Astrocyte of the cerebellum (primary cell): ENCODE measurements around the gene PRF1.

Source experiments
- DNase-seq: peaks from one replicate; pipeline ENCODE4 v3.0.0-alpha.2; 2011; ENCODE audit warnings: low read depth
- H3K4me3 ChIP-seq: 2 replicates; pipeline ENCODE4 v1.5.1; 2011; ENCODE audit warnings: mild to moderate bottlenecking, low read depth, low read length, moderate library complexity
- in situ Hi-C: cut with HindIII; loops from 2 replicates; pipeline ENCODE4 v1.10.0; 2017; ENCODE audit warnings: low sequenced_read_pairs
- TF ChIP-seq, protein P1 (sequence below): IDR thresholded peaks from 2 replicates; pipeline ENCODE4 v1.5.1; 2012; ENCODE audit warnings: low read length, low read depth, moderate library complexity, mild to moderate bottlenecking; ENCODE audit errors: missing control alignments

Gene PRF1

DNA sequence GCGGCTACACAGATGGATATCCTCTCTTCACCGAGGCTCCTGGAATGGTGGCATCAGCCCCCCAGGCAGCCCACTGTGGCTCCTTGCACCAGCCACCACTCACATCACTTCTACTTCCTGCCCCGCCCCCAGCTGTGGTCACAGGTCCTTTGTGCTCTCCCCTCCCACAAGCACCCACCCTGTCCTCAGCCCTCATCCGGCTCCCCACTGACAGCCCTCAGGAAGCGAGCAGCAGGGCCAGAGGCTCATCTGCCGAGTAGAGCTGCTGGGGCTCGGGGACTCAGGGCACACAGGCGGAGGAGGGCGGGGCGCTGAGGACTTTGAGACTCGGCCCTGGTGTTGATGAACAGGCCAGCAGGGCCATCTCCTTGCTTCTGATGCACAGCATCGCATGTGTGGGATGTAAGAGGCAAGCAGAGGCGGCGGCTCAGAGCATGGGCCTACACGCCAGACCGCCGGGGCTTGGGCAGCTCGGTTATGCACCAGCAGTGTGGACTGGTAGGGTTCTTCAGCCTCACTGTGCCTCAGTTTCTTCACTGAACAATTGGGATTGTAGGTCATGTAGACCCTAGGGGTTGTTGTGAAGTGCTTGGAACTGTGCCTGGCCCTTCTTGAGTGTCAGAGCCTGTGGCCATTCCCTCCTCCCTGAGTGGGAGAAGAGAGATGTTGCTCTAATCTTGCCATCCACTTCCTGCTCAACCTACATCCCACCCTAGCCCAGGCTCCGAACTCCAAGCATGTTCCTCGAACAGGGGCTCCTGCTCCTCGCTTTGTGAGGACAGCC is at the start of gene PRF1:
Gene PRF1 (minus strand): TSS at position 77 of the 784 bp plus-strand sequence. CDS start 1,839 bp downstream, outside the sequence.
- no peak within 1 kb of the TSS for H3K4me3 ChIP-seq
- in situ Hi-C loops, result no loop called here
- TF ChIP-seq, protein P1, sequence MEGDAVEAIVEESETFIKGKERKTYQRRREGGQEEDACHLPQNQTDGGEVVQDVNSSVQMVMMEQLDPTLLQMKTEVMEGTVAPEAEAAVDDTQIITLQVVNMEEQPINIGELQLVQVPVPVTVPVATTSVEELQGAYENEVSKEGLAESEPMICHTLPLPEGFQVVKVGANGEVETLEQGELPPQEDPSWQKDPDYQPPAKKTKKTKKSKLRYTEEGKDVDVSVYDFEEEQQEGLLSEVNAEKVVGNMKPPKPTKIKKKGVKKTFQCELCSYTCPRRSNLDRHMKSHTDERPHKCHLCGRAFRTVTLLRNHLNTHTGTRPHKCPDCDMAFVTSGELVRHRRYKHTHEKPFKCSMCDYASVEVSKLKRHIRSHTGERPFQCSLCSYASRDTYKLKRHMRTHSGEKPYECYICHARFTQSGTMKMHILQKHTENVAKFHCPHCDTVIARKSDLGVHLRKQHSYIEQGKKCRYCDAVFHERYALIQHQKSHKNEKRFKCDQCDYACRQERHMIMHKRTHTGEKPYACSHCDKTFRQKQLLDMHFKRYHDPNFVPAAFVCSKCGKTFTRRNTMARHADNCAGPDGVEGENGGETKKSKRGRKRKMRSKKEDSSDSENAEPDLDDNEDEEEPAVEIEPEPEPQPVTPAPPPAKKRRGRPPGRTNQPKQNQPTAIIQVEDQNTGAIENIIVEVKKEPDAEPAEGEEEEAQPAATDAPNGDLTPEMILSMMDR, result no peak
- DNase-seq, result no peak

DNA sequence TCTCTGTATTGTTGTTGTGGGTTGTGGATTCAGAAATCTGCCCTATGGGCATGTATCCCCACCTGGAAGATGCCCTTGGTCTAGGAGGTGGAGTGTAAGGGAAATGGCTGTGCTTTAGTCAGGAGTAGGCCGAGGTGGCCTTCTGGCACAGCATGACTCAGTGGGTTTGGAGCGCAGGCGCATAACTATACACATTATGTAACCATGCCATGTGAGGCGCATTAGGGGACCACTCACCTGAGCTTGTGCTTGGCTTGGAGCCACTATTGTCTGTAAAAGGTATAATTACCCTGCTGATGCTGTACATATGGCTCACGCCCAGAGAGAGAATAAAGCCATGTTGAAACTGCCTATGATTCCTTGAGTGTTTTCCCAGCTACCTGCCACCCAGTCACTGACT is 49.1 kb upstream of the PRF1 start:
- in situ Hi-C loops, result no loop called here
- no peak overlapping the region for H3K4me3 ChIP-seq
- DNase-seq, result no peak
- TF ChIP-seq, protein P1, result no peak

DNA sequence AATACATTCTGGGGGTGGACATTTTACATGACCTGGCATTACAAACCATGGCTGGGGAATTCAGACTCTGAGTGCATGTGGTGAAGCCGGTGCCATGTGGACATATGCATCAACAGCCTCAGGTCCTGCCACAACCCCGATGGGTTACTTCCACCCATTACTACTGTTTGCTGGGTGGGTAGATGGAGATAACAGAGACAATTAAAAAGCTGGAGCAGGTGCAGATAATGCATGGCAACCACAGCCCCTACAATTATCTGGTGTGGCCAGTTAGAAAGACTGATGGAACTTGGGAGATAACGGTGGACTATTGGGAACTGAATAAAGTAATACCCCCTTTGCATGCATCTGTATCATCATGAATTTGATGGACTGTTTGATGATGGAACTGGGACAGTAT is 48.2 kb upstream of the PRF1 start:
- DNase-seq, result no peak
- TF ChIP-seq, protein P1, result no peak
- H3K4me3 ChIP-seq, result no peak overlapping the region
- in situ Hi-C loops, result no loop called here

DNA sequence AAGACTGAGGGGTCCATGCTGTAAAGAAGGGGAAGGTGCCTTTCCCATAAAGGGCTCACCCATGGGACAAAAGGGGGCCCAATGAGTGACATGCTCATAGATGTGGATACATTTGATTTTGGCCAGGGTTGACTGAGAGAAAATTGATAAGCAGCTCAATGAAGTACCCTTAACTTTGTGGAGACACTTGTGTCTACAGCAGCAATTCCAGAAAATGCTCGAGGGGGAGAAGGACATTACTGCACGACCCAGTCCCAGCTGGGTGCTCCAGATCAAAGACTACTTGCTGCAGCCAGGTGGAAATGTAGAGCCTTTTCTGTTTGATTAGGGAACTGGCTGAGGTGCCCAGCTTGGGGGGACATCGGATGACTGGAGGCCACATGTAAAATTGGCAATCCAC is 47.6 kb upstream of the PRF1 start:
- H3K4me3 ChIP-seq, result no peak overlapping the region

DNA sequence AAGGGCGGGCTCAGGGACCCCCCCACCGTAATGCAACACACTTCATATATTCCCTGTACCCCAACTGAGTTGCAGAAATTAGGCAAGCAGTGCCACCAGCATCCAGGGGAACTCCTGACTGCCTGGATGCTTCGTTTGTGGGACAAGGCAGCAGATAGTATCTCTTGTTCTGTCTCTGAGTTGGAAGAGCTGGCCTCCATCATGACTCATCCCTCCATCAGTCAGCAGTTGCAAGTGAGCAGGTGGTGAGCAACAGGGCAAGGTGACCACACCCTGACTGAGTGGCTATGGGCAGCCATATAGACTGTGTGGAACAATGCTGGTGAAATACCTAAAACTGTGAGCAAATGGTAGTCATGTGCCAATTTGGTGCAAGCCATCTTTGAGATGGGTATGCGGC is 47.0 kb upstream of the PRF1 start:
- TF ChIP-seq, protein P1, result no peak
- DNase-seq, result no peak
- H3K4me3 ChIP-seq, result no peak overlapping the region
- in situ Hi-C loops, result no loop called here

More for the DNA sequence above, 47.6 kb upstream of the PRF1 start:
- no peak for DNase-seq
- TF ChIP-seq, protein P1, result no peak
- in situ Hi-C loops, result no loop called here

DNA sequence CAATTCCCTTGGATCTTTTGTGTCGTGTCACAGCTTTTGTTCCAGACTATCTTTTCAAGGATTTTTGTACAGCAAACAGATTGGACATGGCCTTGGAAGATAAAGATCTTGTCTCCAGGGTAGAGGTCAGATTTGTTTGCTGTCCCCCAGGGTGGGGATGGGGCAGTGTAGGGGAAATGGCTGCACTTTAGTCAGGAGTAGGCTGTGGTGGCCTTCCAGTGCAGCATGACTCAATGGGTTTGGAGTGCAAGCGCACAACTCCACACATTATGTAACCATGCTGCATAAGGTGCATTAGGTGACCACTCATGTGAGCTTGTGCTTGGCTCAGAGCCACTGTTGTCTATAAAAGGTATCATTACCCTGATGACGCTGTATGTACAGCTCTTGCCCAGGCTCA is 45.9 kb upstream of the PRF1 start:
- TF ChIP-seq, protein P1, result no peak
- in situ Hi-C loops, result no loop called here
- no peak overlapping the region for H3K4me3 ChIP-seq
- DNase-seq, result no peak
